Peyer's patch (tissue), 4 donors: ENCODE data around the gene HCFC1R1.

ENCODE experiments used
- CTCF ChIP-seq, 6 experiments: fragments of 450-650 bp in 4 of 6; fragments of 200-600 bp in 2 of 6; sonication (generic) in 1 of 6; IDR thresholded peaks; one replicate each; pipeline ENCODE4 v1.5.1; 2017 to 2019; ENCODE audit warnings: antibody characterized with exemption in 6 of 6, mild to moderate bottlenecking in 3 of 6, moderate library complexity in 1 of 6
- POLR2A ChIP-seq, 2 donors: fragments of 450-650 bp; IDR thresholded peaks; one replicate each; pipeline ENCODE4 v1.5.1; 2017; ENCODE audit warnings: antibody characterized with exemption in 2 of 2, mild to moderate bottlenecking in 2 of 2, moderate library complexity in 2 of 2

DNA sequence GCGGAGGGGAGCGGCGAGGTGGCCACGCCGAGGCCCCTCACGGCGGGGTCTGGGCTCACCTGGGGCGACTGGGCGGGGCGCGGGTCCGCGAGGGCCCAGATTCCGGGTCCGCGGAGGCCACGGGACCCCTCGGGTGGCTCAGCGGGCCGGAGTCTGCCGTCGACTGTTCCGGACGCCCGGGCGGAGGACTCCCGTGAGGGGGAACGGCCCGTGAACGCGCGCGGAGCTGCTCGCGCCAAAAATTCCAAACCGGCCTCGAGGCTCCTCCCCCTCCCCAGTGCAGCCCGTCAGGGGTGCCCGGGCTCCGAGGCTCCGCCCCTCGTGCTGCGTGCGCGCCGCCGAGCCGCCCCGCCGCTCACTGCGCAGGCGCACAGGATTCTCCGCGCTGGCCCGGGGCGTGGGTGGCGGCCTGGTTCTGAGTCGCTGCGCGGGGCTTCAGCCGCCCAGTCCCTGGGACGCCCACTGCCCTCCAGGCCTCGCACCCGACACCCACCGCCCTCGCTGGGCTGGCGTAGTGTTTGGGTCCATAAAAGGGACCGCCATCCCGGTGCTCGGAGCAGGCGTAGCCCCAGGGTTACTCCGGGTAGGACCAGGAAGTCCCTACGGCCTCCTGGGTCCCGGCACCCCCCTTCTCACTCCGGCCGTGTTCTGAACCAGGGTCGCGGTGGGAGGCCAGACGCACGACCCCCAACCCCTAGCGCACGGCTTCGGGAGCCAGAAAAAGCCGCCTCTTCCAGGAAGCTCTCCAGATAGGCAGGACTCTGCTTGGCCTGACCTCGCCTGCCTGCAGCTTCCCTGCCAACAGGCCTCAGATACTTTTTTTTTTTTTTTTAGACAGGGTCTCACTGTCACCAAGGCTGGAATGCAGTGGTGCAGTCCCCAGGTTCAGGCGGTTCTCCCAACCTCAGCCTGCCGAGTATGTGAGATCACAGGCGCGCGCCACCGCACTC, 43.2 kb downstream of the HCFC1R1 start, which contains the start of gene PKMYT1:
- no peak for TF ChIP-seq CTCF (IDR thresholded peaks at IDR 0.05)
- peak; percentile 97 for TF ChIP-seq POLR2A (IDR thresholded peaks at IDR 0.05)
